ENCODE data around the gene EIF2B4. TPM values are rescaled to one million over a fixed set of nuclear protein-coding genes. Genes with fewer than 3 reads are reported as not detected.

Gene EIF2B4
- total RNA-seq, 4 donors from 2014 or later: 33.4 to 53.0 (median 42.5) TPM

GRCh38 chr2:27314709-27315108 lies 55.4 kb downstream of the EIF2B4 start:
- ATAC-seq (ENCODE audit: low FRiP score) (no peak), DNase-seq (ENCODE audit: low spot score) (no peak)
- TF ChIP-seq CTCF (IDR thresholded peaks at IDR 0.05): no peak

Other genes with a start within 250 kb of the EIF2B4 start
- 1 to 10 TPM in 1 of 4 donors, under 1 TPM in 2, not detected in 1; 0.50 to 1.1 (median 0.65) TPM for gene ABHD1, start 246.5 kb downstream of the EIF2B4 start, total RNA-seq
- gene PREB, start 235.7 kb downstream of the EIF2B4 start, total RNA-seq: 10 to 100 TPM; 60.7 to 76.5 (median 65.7) TPM
- gene PRR30, start 230.9 kb downstream of the EIF2B4 start, total RNA-seq: not detected
- gene TCF23, start 221.3 kb downstream of the EIF2B4 start, total RNA-seq: under 1 TPM in 2 of 4 donors, not detected in 2; 0.12 to 0.56 TPM
- 100 to 1,000 TPM; 114 to 197 (median 157) TPM for gene ATRAID, start 158.3 kb downstream of the EIF2B4 start, total RNA-seq
- 100 to 1,000 TPM in 1 of 4 donors, 10 to 100 TPM in 3; 37.4 to 106 (median 83.6) TPM for gene SLC5A6, start 158.1 kb downstream of the EIF2B4 start, total RNA-seq
- gene CAD, start 153.0 kb downstream of the EIF2B4 start, total RNA-seq: 10 to 100 TPM; 14.6 to 29.3 (median 24.7) TPM
- not detected for gene SLC30A3, start 107.3 kb downstream of the EIF2B4 start, total RNA-seq
- under 1 TPM in 1 of 4 donors, not detected in 3; 0.79 TPM for gene DNAJC5G, start 94.9 kb downstream of the EIF2B4 start, total RNA-seq
- gene TRIM54, start 87.9 kb downstream of the EIF2B4 start, total RNA-seq: 1 to 10 TPM in 1 of 4 donors, not detected in 3; 2.5 TPM
- gene UCN, start 61.9 kb downstream of the EIF2B4 start, total RNA-seq: 1 to 10 TPM; 1.4 to 4.9 (median 2.3) TPM
- gene MPV17, start 47.2 kb downstream of the EIF2B4 start, total RNA-seq: 10 to 100 TPM; 63.0 to 97.8 (median 77.2) TPM
- 10 to 100 TPM; 24.8 to 76.1 (median 34.8) TPM for gene GTF3C2, start 13.6 kb downstream of the EIF2B4 start, total RNA-seq
- gene SNX17, start 278 bp upstream of the EIF2B4 start, total RNA-seq: 100 to 1,000 TPM in 3 of 4 donors, 10 to 100 TPM in 1; 92.6 to 116 (median 105) TPM
- gene ZNF513, start 10.4 kb upstream of the EIF2B4 start, total RNA-seq: 10 to 100 TPM in 2 of 4 donors, 1 to 10 TPM in 2; 8.2 to 17.2 (median 11.1) TPM
- 10 to 100 TPM; 44.6 to 71.9 (median 60.4) TPM for gene PPM1G, start 39.3 kb upstream of the EIF2B4 start, total RNA-seq
- 10 to 100 TPM; 65.6 to 75.5 (median 71.8) TPM for gene NRBP1, start 58.3 kb upstream of the EIF2B4 start, total RNA-seq
- 1 to 10 TPM in 2 of 4 donors, under 1 TPM in 1, not detected in 1; 0.75 to 1.8 (median 1.3) TPM for gene KRTCAP3, start 72.0 kb upstream of the EIF2B4 start, total RNA-seq
- gene IFT172, start 119.4 kb upstream of the EIF2B4 start, total RNA-seq: 10 to 100 TPM; 13.6 to 40.5 (median 32.4) TPM
- gene FNDC4, start 124.9 kb upstream of the EIF2B4 start, total RNA-seq: 10 to 100 TPM; 24.0 to 82.0 (median 52.2) TPM
- gene GCKR, start 126.5 kb upstream of the EIF2B4 start, total RNA-seq: 1 to 10 TPM in 3 of 4 donors, under 1 TPM in 1; 0.56 to 1.7 (median 1.4) TPM
- 10 to 100 TPM; 15.6 to 74.2 (median 20.2) TPM for gene ZNF512, start 212.7 kb upstream of the EIF2B4 start, total RNA-seq

Data from omental fat pad (tissue), 4 donors.